HPDE6-E6E7 (cell line): ENCODE results near the gene ALDH3B1.

ENCODE experiments used
- DNase-seq: peaks from one replicate; pipeline ENCODE4 v3.0.0; 2011; ENCODE audit warnings: missing footprints; ENCODE audit errors: extremely low spot score

The ALDH3B1 gene

DNA sequence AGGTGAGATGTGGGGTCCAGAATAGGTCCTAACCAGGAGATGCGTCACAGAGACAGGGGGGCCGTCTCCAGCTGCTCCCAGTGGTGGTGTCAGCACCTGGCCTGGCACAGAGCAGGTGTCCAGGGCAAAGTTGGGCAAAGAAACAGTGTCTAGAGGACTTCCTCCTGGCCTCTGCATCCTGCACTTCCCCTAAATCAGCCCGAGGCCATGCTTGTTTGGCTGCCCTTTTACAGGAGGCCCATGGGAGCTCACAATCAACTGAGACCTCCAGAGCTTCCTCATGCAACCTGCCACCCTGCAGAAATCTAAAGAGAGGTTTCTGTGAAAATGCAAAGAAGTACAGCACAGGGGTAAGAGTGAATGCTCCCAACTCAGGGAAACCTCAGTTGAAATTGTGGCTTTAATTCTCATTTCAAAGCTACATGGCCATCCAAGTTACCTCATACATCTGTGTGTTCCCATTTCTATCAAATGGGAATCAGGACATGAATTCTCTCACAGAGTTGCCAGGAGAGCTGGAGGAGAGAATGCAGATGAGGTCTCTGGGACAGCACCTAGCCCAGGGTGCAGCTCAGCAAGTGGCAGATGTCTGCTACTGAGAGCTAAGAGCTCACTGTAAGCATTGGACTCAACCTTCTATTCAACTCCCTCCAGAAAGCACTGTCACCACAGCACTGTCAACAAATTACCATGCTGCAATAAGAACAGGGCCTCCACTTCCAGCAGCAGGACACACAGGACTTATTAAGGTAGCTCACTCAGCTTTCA is 61.3 kb downstream of the ALDH3B1 start:
- no peak for DNase-seq

DNA sequence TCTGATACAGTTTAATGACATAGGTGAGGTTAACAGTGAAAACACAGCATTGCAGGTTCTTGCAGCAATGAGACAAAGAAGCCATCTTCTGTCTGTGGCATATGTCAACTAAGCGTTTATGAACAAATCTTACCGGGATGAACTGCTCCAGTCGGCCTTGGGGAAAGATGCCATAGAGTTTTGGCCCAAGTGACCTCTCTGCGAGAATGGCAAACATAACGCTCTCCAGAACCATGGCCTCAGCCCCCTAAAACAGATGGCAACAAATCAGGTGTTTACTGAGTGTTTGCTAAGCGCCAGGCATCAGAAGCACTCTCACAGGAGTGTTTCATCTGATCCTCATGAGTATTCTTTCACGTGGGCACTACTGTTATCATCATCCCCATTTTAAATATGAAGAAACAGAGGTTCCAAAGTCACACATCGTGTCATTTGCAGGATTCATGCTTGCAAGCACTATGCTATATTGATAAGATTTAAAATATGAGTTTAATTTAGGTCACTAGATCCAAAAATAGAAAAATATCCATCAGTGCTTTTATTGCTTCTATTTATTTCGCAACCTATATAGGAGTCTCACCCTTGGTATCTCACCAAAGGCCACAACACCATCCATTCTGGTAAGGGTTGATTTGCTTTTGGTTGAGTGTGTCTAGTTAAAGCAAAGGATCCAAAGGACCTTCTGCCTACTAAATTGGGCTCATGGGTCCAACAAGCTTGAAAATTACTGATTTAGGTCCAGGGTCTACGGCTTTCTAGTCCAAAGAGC is 64.6 kb downstream of the ALDH3B1 start:
- no peak for DNase-seq

DNA sequence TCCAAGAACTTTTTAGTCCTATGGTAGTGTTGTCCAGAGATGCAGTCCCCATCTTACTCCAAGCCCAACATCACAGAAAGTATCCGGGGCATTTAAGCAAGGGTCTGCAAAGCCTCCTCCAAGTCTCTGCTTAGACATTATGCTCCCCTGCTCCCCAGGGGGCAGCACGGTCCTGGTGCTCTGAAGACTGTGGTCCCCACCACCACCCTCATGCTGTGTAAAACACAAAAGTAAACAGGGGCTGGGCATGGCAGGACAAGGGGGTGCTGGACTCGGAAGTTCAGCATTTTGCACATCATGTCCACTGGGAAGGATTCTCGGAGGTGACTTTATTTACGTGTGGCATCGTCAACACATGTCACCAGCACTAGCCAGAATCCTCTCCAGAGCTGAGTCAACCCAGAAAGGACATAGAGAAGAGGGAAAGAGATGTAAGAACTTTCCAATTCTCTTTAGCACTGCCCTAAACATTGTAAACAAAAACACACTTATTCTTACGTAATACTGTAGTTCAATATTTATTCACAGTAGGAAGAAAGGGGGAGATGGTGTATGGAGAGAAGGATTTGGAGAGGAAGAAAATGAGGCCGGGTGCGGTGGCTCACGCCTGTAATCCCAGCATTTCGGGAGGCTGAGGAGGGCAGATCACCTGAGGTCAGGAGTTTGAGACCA is 66.4 kb downstream of the ALDH3B1 start:
- no peak for DNase-seq

DNA sequence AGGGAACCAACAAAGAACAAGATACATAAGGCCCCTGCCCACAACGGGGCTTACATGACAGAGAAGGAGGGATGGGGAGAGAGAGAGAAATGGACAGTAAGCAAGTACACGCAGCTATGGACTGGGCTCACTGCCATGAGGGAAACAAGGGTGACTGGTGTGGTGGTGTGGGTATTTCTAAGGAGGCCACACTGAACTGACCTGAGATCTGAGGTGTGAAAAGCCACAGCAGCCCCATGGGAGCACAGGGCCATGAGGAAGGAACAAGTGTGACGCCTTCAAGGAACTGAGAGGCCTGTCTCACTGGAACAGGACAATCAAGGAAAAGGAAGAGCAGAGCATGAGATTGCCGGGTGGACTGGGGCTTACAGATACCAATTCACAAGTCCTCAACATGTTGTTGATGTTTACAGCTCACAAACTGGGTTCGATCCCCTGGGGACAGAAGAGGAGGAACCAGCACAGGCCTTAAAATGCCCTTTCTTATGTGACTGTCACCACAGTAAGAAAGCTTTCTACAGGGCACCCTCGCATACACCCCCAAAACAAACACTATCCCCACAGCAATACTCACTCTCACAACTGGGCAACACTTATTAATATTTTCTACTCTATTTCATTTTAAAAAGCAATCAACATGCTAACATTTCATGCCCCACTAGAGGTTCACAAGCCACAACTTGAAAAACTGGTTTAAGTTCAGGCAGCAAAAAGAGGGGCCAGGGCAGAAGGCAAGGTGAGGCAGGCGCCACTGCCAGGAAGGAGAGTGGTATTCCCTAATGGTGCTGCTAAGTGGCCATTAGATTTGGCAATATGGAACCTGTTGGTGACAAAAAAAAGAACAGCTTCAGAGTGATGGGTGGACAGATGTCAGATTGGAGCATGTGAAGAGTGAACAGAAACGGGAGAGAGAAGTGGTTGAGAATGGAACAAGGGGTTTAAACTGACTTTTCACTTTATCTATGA is 67.8 kb downstream of the ALDH3B1 start:
- no peak for DNase-seq
